Activated T-cell treated with anti-CD3 and anti-CD28 coated beads for 48 hours (primary cell): ENCODE measurements around the gene G6PD.
"Not testable (repeated sequence)": the region's sequence is repeated elsewhere in the genome, so short reads cannot be mapped to it uniquely, and the experiment has no call there.

Experiments used
- DNase-seq: peaks from one replicate; pipeline ENCODE4 v3.0.0-alpha.2; 2020; ENCODE audit warnings: low read depth

The G6PD gene

DNA sequence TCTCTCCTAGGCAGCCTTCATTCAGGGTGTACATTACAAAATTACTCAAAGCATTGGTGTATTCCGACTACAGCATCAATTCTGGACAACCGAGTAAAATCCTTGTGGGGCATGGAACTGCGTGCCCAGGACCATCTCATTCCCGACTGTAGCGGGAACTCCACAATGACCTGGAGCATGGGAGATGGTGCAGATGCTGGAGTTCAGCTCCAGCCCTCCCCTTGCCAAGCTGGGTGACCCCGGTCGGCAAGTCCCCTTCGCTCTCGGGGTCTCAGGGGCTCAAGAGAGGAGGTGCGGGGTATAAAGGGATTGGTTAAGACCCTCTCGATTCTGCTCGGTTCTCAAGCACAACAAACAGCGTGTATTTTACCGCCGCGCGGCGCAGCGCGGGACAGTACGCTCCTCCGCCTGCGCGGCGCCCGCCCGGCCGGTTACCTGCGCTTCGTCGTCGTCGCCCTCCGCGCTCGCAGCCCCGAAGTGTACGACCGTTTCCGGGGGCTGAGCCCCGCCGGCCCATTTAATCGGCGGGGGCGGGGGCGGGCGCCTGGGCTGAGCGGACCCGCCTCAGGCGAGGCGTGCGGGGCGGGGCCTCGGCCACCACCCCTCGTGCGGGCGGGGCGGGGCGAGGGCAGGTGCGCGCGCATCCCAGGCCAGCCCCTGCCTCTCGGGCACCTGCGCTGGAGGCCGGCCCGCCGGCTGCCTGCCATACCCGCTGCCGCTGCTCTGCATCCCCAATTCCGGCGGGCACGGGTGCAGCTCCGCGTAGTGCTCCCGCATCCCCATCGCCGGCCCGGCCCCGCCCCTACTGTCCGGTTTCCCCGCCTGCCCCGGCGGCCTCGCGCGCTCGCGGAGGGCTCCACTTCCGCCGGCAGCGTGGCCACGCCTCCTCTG is at the start of gene G6PD:
Gene G6PD, minus strand, starts transcription at position 493 of the 891 bp plus-strand sequence. CDS start 691 bp downstream, outside the sequence.
- peak; percentile 81 for DNase-seq

GRCh38 chrX:154595559-154596249 is 49.1 kb upstream of the G6PD start:
- no peak for DNase-seq

DNA sequence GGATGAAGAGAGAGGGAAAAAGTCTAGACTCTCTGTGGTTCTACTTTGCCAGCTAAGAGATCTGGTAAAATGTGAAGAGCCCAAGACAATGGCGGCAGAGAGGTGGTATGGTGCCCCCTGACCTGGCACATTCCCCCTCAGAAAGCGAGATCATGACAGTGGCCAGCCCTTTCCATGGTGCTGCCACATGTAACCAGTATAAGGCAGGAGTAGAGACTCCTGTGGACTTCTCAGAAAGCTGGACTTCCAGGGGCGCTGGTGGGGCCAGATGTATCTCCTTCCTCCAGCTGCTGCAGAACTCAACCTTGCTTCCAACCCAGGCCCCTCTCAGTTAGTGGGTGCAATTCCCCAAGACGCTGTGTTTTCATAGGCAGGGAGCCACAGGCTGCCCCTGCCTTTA is 47.8 kb upstream of the G6PD start:
- DNase-seq: no peak

GRCh38 chrX:154593201-154593600 is 46.6 kb upstream of the G6PD start:
- no peak for DNase-seq

GRCh38 chrX:154592505-154592904 is 45.9 kb upstream of the G6PD start:
- DNase-seq: no peak

DNA sequence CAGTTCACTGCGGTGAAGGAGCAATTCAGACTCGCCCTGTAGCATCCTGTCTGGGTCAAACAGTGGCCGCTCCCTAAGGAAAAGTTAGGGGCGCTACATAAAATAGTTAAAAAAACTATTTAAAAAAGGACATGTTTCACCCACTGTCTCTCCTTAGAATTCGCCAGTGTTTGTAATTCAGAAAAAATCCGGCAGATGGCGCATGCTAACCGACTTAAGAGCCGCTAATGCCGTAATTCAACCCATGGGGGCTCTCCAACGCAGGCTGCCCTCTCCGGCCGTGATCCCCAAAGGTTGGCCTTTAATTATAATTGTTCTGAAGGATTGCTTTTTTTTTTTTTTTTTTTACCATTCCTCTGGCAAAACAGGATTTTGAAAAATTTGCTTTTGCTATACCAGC is 43.8 kb upstream of the G6PD start:
- not testable (repeated sequence) for DNase-seq

DNA sequence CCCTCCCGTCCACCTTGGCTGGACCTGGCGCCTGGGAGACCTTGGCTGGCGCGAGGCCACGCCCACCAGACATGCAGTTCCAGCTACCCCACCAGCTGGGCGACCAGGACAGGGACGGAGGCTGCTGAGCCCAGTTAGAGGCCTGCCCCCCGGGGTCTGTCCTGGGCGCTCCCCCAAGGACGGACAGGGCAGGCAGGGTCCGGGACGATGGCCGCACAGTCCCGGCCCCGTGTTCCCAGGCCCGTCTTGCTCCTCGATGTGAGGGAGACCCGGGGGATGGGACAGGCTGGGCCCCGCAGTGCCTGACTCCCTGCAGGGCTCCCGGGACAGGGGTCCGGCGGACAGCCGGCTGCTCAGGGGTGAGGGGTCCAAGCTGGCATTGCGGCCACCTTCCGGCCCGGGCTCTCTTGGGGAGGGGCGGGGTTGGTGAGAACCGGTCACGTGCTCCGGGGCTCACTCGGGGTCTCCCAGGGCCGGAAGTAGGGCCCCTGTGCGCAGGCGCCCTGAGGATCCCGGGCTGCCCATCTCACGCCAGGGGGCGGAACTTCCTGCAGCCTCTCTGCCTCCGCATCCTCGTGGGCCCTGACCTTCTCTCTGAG is 38.0 kb upstream of the G6PD start, which contains the start of gene CTAG1A:
Gene CTAG1A, plus strand, starts transcription at position 549 of the 599 bp plus-strand sequence. CDS start 74 bp downstream, outside the sequence.
- not testable (repeated sequence) for DNase-seq

DNA sequence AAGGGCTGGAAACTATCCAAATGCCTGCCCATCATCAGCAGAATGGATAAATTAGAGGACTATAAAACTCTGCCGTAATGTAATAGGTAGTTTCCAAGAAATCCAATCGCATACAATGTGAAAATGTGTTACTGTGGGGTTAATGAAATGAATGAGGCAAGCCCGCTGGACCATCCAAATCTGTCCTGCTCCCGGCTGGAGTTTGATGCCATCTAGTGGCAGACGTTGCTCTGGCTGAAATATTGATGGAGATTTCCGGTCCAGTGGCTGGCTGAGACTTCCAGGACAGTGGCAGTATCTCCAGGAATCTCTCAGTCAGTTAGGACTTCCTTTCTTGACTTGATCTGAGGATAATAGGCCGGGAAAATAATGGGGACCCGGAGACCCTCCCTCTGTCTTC is 36.3 kb upstream of the G6PD start:
- DNase-seq: not testable (repeated sequence)

DNA sequence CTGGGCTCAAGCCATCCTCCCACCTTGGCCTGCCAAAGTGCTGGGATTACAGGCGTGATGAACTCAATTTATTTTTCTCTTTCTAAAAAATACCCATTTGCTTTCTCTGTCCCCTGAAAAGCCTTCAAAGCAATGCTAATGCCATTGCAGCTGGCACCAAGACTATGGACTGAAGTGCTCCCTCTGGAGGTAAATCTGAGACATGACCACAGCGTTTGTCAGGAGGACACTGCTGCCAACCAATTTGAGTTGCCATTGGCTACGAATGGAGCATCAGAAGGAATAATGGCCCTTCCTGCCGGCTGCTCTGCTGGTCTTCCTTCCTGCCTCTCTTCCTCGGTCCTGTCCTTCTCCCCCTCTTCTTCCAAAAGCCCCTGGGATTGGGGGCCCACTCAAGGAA is 28.4 kb upstream of the G6PD start:
- DNase-seq: not testable (repeated sequence)

DNA sequence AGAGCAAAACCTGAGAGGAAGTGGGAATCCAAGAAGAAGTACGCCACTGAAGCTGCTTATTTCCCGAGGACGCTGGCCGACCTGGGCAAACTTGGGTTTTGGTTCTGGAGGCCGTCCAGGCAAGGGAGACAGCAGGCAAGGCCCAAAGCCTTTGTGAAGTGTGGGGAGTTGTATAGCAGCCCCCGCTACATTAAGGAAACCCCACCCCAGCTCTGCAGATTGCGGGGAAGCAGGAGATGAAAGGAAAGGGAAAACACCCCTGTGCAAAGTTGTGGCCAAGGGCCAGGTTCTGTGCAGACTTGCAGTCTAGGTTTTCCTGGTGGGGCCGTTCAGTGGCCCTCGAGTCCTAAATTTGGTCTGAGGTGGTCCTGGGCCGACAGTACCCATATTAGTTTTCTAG is 26.4 kb upstream of the G6PD start:
- DNase-seq: not testable (repeated sequence)

GRCh38 chrX:154570361-154570760 is 23.7 kb upstream of the G6PD start:
- not testable (repeated sequence) for DNase-seq

DNA sequence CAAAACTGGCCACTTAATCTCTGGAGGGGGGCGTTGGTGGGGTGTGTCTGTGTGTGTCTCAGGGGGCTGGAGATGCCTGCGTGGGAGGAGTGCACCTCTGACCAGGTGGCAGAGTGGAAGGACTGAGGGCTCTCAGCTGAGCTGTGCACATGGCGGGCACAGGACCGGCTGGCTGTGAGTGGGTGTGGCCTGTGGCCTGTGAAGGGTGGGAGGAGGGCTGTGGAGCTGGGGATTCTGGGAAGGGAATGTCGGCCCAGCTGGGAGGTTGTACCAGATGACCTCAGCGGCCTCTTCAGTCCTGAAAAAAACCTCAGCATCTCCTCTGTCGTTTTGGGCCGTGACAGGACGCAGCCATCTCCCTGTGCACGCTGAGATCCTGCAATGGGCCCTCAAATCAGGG is 15.6 kb upstream of the G6PD start:
- not testable (repeated sequence) for DNase-seq

DNA sequence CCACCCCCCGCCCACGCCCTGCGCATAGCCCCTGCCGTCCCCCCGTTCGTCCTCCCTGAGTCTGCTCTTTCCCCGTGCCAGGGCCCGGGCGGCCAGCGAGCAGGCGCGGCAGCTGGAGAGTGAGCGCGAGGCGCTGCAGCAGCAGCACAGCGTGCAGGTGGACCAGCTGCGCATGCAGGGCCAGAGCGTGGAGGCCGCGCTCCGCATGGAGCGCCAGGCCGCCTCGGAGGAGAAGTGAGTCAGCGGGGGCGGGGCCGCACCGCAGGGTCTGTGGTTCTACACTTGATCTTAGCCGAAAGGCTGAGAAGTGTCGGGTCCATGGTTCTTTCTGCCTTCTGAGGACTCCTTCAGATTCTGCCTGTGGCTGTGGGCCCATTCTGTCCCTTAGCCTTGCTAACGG is 13.7 kb upstream of the G6PD start:
- DNase-seq: not testable (repeated sequence)

GRCh38 chrX:154558896-154559295 is 12.2 kb upstream of the G6PD start:
- not testable (repeated sequence) for DNase-seq

- DNase-seq: not testable (repeated sequence)
Measured at GRCh38 chrX:154558060-154558690, 11.5 kb upstream of the G6PD start.

DNA sequence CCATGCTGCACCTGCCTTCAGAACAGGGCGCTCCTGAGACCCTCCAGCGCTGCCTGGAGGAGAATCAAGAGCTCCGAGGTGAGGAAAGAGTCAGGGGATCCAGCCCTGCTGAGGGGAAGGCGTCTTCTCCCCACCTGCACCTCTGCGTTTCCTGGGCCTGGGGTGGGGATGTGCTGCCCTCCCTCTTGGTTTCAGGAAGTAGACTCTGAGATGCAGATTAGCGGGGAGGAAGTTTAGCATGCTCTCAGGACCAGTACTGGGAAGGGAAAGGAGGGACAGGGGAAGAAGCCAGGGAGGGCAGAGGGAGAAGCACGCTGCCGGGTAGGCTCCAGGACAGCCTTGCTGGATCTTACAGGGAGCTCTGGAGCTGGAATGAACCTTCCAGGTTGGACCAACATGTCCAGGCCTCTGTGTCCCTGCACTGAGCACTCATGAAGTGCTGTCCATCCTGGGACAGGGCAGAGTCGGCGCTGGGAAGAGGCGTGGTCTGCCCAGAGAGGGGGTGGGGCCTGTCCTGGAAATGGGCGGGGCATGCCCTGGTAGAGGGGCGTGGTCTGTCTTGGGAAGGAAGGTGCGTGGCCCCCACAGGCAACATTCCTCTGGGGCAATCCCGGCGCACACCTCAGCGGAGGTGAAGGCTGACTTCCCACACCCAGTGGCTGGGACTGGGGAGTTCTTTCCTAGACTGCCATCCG is 5.6 kb upstream of the G6PD start:
- not testable (repeated sequence) for DNase-seq

DNA sequence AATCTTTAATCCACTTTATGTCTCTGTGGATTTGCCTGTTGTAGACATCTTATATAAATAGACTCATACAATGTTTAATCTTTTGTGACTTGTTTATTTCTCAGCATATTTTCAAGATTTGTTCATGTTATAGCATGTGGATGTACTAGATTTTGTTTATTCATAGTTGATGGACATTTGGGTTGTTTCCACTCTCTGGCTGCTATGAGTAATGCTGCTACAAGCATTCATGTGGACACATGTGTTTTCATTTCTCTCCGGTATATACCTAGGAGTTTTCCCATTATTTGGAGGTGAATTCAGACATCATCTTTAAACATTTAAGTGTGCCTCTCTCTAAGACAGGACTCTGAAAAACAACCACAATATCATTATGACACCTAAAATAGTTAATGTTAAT is 3.1 kb upstream of the G6PD start:
- no peak for DNase-seq

DNA sequence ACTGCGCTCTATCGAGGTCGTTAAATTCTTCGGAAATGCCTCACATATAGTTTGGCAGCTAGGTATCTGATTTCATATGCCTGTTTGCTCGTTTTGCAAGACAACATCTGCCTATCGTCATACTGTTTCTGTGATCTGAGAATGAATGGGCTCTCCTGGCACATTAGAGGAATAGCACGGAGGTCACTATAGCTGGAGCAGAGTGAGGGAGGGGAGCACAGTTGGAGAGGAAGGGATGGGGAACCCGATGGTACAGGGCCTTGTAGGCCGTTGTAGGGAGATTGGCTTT is 1.3 kb upstream of the G6PD start:
- DNase-seq: no peak

DNA sequence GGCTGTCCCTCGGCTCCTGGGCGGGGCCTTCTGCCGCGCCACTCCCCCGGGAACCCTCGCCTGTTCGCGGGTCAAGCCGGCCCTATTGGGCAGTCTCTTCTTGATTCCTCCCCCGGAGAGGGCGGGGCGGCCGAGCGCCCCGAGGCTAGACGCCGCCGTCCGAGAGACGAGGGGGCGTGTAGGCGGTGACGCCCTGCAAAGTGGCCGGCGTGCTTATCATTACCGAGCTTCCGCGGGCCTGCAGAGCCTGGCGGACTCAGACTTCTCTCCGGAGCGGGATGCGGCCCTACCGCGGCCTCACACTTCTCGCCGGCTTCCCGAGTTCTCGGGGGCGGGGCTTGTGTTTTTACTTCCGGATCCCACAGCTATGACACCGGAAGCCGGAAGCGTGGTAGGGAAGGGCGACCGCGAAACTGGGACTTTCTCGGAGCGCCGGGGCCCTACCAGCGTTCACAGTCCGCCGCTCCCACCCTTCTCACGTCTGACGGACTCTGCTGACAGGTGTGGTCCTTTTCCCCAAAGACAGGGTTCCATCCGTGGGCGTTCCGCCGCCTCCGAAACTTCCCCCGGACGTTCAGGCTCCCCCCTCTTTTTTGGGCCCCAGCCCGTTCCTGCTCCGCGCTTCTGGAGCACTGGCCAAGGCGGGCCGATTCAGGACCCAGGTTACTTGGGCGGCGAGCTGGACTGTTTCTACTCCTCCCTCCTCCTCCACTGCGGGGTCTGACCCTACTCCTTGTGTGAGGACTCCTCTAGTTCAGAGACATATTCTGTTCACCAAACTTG is 790 bp upstream of the G6PD start, which contains the start of gene IKBKG:
Gene IKBKG, plus strand, starts transcription at position 376 of the 783 bp plus-strand sequence. CDS start 4,383 bp downstream, outside the sequence.
- peak; percentile 84 for DNase-seq

DNA sequence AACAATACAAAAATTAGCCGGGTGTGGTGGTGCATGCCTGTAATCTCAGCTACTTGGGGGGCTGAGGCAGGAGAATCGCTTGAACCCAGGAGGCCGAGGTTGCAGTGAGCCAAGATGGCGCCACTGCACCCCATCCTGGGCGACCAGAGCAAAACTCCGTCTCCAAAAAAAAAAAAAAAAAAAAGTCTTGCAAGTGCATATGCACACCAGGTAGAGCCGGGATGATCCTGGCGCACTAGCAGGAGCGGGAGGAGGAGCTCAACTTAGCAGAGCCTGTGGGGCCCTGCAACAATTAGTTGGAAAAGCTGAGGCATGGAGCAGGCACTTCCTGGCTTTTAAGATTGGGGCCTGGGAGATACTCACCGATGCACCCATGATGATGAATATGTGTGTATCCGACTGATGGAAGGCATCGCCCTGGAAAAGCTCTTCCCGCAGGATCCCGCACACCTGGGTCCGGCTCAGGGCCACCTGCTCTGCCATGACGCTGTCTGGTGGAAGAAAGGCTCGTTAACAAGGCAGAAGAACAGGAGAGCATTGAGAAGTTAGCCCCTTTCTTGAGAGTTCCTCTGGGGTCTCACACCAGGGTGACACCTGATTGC is 872 bp downstream of the G6PD start:
- DNase-seq: no peak
